DMS153 (cell line): Measurements from ENCODE around the gene LAMC3.

ENCODE experiments used
- DNase-seq: peaks from one replicate; lab custom pipeline; 2025; lab: John Stamatoyannopoulos, UW

LAMC3 gene

GRCh38 chr9:131045300-131046092, 36.5 kb downstream of the LAMC3 start:
- DNase-seq = no peak

GRCh38 chr9:131046093-131046380, 37.1 kb downstream of the LAMC3 start:
- DNase-seq = no peak

- DNase-seq = peak; percentile 51
Observed at GRCh38 chr9:131046581-131047202, 37.7 kb downstream of the LAMC3 start.

GRCh38 chr9:131048332-131048731, 39.4 kb downstream of the LAMC3 start:
- DNase-seq = no peak

GRCh38 chr9:131048820-131049219, 39.8 kb downstream of the LAMC3 start:
- no peak for DNase-seq

- DNase-seq = no peak
Observed at GRCh38 chr9:131049829-131050715, 41.1 kb downstream of the LAMC3 start.

- no peak for DNase-seq
Observed at GRCh38 chr9:131050831-131051230, 41.9 kb downstream of the LAMC3 start.

- DNase-seq = no peak
Observed at GRCh38 chr9:131051592-131052517, 42.9 kb downstream of the LAMC3 start.

- no peak for DNase-seq
Observed at GRCh38 chr9:131053896-131054295, 44.9 kb downstream of the LAMC3 start.

GRCh38 chr9:131056781-131057506, 48.0 kb downstream of the LAMC3 start:
- DNase-seq = no peak

- no peak for DNase-seq
Observed at GRCh38 chr9:131060900-131061630, 52.1 kb downstream of the LAMC3 start.

GRCh38 chr9:131062969-131063368, 54.0 kb downstream of the LAMC3 start:
- DNase-seq = no peak

GRCh38 chr9:131065599-131065998, 56.6 kb downstream of the LAMC3 start:
- DNase-seq = no peak

GRCh38 chr9:131067625-131068024, 58.7 kb downstream of the LAMC3 start:
- no peak for DNase-seq

GRCh38 chr9:131068076-131068816, 59.3 kb downstream of the LAMC3 start:
- no peak for DNase-seq

GRCh38 chr9:131069699-131070098, 60.7 kb downstream of the LAMC3 start:
- DNase-seq = no peak

- DNase-seq = no peak
Observed at GRCh38 chr9:131072107-131072870, 63.3 kb downstream of the LAMC3 start.

GRCh38 chr9:131072871-131073237, 63.9 kb downstream of the LAMC3 start:
- no peak for DNase-seq
